ENCODE results near the gene NFIL3. TPM values are rescaled to one million over a fixed set of nuclear protein-coding genes. Genes with fewer than 3 reads are reported as not detected.

Gene NFIL3
- total and polyA plus RNA-seq, 2 of the 8 experiments (the other 6 are each of a cell fraction or from before 2014, with no cell fraction given) = 3.4 to 13.5 TPM

DNA sequence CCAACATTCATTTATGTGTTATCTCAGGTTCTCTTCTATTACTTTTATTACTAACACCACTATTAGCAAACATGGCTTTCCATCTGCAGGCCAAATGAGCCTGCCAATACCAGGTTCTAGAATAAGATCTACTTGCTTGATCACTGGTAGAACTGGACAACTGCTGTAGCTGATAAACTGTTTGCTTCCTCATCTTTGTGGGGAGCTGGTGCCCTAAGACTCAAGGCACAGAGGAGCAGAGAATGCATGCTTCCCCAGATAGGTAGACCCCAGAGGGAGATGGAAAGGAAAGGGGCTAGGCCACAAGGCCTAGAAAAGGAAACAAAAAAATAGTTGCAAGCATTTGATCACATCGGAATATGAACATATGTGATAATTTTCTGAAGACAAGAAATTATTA, 31.2 kb downstream of the NFIL3 start:
- Histone ChIP-seq H3K27ac (ENCODE audit: low read depth, low read length) (no peak overlapping the region), H4K5ac (ENCODE audit: insufficient read length, low read depth, low read length) (no peak overlapping the region), H3K79me2 (ENCODE audit: control insufficient read depth in 1 of 2, insufficient read depth in 2 of 2, low read length in 2 of 2) (no peaks in the 10 kb centered on the region), H3K23me2 (ENCODE audit: low read depth, low read length) (0 out of 2 replicates have a peak, but pooled peaks cover 2% of the 10 kb centered on the region), H3K4me2 (ENCODE audit: insufficient read depth in 1 of 2, low read depth in 2 of 2, low read length in 2 of 2) (no peak overlapping the region), H3K4me1 (replicated peaks in 1 of 4; ENCODE audit: control insufficient read depth in 3 of 4, insufficient read depth in 4 of 4, low read length in 3 of 4) (no peaks in the 10 kb centered on the region), H4K20me1 (replicated peaks in 1 of 2; ENCODE audit: control insufficient read depth in 1 of 2, insufficient read depth in 2 of 2, low read length in 2 of 2) (no peaks in the 10 kb centered on the region), H2BK12ac (ENCODE audit: low read depth, low read length) (no peak overlapping the region), H2BK20ac (ENCODE audit: low read length) (no peak overlapping the region), H2AFZ (ENCODE audit: low read length) (no peak overlapping the region), H3K14ac (ENCODE audit: insufficient read length) (no peak overlapping the region), H3K9me3 (ENCODE audit: insufficient read depth in 2 of 2, low read depth in 1 of 2, low read length in 1 of 2) (no peaks in the 10 kb centered on the region), H3K27me3 (replicated peaks in 1 of 4; ENCODE audit: control insufficient read depth in 3 of 4, extremely low read depth in 1 of 4, insufficient read depth in 3 of 4, low read length in 3 of 4) (no peaks in the 10 kb centered on the region), H3K9ac (replicated peaks in 1 of 4; ENCODE audit: extremely low read depth in 1 of 4, low read depth in 3 of 4, low read length in 3 of 4) (no peak overlapping the region), H3K23ac (ENCODE audit: insufficient read length) (no peak overlapping the region), H2BK5ac (ENCODE audit: low read depth, low read length) (no peak overlapping the region), H3K4me3 (ENCODE audit: extremely low read depth in 1 of 4, insufficient read depth in 2 of 4, low read depth in 3 of 4, low read length in 4 of 4) (no peak overlapping the region), H3K36me3 (ENCODE audit: control insufficient read depth in 2 of 4, insufficient read depth in 4 of 4, low read length in 3 of 4) (no peaks in the 10 kb centered on the region), H2BK120ac (replicated peaks; ENCODE audit: low read depth, low read length) (no peak overlapping the region), H2AK5ac (ENCODE audit: low read depth, low read length) (no peak overlapping the region), H3K18ac (ENCODE audit: extremely low read depth, low read length) (no peak overlapping the region), H3K4ac (replicated peaks; ENCODE audit: insufficient read length, low read depth, low read length) (no peak overlapping the region), H3K79me1 (ENCODE audit: low read depth, low read length) (no peaks in the 10 kb centered on the region), H2BK15ac (ENCODE audit: low read length) (no peak overlapping the region), H4K8ac (ENCODE audit: extremely low read depth, insufficient read depth, low read length) (no peak overlapping the region), H4K91ac (replicated peaks; ENCODE audit: insufficient read length, low read length) (no peak overlapping the region), H3K56ac (replicated peaks; ENCODE audit: insufficient read length, low read depth, low read length) (no peak overlapping the region)
- ChIA-PET CTCF (ENCODE audit: partially characterized antibody) (interaction anchor here (1.1 kb wide), 1 partner anchor 387 kb away, joined by 3 read pairs; no protein-coding TSS in a partner anchor), POLR2A (ENCODE audit: partially characterized antibody) (no interaction called here)
- 100% methylated on average over 1 of the region's 1 CpG; no CpG with 5 or more reads in 1 of the 2 experiments for WGBS, 2 experiments (ENCODE audit: extremely low coverage in 1 of 2, insufficient coverage in 1 of 2, insufficient read length in 1 of 2, insufficient replicate concordance in 2 of 2, low coverage in 1 of 2, low lambda C conversion rate in 2 of 2, missing lambda C conversion rate in 1 of 2)
- FAIRE-seq (no peak), DNase-seq (ENCODE audit: low read depth in 1 of 2, low spot score in 2 of 2) (no peak)
- TF ChIP-seq JUN (IDR thresholded peaks at IDR 0.05; ENCODE audit: low read depth, low read length) (no peak), YY1 (IDR thresholded peaks at IDR 0.05; ENCODE audit: low read depth, low read length) (no peak), POU5F1 (IDR thresholded peaks at IDR 0.05; ENCODE audit: low read depth, low read length) (no peak)
- TF ChIP-seq, protein P1, sequence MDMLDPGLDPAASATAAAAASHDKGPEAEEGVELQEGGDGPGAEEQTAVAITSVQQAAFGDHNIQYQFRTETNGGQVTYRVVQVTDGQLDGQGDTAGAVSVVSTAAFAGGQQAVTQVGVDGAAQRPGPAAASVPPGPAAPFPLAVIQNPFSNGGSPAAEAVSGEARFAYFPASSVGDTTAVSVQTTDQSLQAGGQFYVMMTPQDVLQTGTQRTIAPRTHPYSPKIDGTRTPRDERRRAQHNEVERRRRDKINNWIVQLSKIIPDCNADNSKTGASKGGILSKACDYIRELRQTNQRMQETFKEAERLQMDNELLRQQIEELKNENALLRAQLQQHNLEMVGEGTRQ (IDR thresholded peaks at IDR 0.05; ENCODE audit: low read length) = no peak

Measured in H1 (cell line).